Midbrain (tissue), 1 donor: ENCODE measurements around the gene OR13C4.
"Not testable (repeated sequence)": the region's sequence is repeated elsewhere in the genome, so short reads cannot be mapped to it uniquely, and the experiment has no call there.

Experiments used
- DNase-seq: peaks from one replicate; lab custom pipeline; 2025; lab: John Stamatoyannopoulos, UW

The OR13C4 gene

DNA sequence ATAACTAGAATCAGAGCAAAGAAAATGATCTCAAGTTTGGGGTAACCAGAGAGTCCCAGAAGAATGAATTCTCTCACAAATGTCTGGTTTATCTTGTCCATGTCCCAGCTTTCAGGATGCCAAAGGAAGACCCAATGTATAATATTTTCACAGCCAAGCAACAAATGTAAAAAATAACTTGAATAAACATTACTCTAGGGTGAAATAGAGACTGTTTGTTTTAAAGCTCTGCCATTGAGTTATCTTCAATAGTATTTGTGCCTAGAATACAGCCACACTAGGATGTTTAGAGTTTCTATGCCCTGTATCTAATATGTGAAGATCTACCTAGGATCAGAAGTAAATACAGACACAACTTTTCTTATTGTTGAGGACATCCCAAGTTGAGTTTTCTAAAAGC, at the start of gene OR13C4:
OR13C4 (minus strand) TSS at position 101 of the 400 bp plus-strand sequence; CDS start at position 101, 0 bp downstream.
- DNase-seq: no peak

DNA sequence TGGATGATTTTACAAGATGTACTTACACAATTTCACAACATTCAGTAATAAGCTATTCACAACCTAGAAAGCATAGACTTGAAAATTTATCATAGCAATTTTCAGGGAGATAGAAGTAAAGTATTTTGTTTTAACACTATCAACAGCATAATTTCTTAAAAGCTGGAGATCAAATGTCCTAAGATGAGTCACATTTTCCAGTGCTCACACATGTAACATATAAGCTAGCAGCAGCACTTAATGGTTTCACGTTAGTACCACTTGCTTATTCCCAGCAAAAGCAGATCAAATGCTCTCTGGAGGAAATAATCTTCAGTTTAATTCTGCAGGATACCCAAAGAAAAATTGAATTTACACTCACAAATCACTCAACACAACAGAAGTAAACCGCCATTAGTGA, 48.4 kb upstream of the OR13C4 start:
- no peak for DNase-seq

DNA sequence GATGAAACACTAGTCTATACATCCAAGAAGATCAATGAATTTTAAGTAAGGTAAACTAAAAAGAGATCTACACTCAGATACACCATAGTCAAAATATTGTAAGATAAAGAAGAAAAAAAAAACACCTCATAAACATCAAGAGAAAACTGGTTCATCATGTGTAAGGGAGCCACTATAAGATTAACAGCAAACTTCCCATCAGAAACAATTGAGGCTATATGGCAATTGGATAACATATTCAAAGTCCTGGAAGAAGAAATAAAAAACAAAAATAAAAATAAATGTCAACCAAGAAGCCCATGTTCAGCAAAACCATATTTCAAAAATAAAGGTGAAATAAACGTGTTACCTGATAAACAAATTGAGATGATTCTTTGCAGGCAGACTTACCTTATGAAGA, 45.6 kb upstream of the OR13C4 start:
- DNase-seq: no peak

DNA sequence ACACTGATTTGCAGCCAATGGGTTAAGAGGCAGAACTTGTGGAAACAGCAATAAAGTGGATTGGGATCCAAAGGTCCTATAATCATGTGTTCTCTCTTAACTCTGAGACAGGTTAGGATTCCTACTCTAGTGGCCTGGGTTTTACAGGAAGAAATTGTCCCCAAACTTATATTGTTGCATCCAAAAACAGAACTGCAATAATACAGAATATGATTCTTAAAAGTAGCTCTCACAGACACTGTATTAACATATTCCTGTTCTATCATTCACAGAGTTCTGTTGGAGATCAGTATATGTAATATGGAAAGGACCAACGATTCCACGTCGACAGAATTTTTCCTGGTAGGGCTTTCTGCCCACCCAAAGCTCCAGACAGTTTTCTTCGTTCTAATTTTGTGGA, 41.9 kb upstream of the OR13C4 start, which contains the start of gene OR13C8:
OR13C8 (plus strand) TSS at position 301 of the 400 bp plus-strand sequence; CDS start at position 301, 0 bp downstream.
- no peak for DNase-seq

DNA sequence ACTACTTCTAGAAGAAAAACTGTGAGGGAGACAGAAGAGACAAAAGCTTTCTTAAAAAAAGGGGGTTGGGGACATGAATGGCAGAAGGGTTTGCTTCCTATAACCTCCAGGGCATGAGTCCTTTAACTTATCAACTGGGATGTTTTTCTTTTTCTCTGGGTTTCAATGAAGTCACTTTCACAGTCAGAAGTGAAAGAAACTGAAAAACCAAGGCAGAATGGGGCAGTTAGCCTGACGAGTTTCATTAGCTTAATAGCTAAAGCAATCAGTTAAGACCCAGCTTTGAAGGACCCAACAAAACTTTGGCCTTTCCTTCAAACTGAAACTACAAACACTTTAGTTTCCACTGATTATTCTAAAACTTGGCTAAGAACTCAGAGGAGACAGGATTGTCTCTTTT, 37.3 kb upstream of the OR13C4 start:
- DNase-seq: no peak

DNA sequence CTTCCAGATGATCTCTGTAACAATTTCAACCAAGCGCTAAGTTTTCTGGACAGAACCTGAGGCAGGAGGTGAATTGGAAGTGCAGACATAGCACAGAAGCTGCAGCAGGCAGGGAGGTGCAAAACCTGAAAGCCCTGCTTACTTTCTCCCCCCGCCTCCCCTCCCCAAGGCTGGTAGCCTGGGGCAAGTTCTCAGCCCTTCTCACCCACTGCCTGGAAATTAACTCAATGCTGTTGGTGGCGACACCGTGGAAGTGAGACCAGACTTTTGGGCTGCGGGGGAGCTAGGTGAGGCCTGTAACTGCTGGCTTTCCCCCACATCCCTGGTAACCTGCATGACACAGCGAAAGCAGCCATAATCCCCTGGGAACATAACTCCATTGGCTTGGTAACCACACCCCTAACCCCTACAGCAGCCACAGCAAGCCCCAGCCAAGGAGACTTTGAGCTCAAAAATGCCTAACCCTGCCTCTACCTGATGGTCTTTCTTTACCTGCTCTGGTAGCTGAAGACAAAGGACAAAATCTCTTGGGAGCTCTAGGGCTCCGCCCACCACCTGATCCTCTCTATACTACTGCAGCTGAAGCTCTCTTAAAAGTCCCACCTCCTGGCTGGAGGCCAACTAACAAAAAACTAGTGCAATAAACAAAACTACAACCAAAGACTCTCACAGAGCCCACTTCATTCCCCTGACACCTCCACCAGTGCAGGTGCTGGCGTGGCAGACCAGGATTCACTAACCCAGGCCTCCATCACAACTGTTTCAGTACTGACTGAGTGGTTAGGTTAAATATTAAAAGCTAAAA, 30.0 kb upstream of the OR13C4 start:
- no peak for DNase-seq

DNA sequence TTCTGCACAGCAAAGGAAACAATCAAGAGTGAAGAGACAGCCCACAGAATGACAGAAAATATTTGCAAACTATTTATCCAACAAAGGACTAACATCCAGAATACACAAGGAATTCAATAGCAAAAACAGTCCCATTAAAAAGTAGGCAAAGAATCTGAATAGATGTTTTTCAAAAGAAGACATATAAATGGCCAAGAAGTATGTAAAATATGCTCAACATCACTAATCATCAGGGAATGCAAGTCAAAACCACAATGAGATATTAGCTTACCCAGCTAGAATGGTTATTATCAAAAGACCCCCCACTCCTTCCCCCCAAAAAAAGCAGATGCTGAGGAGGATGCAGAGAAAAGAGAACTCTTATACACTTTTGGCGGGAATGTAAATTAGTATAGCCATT, 28.5 kb upstream of the OR13C4 start:
- no peak for DNase-seq

DNA sequence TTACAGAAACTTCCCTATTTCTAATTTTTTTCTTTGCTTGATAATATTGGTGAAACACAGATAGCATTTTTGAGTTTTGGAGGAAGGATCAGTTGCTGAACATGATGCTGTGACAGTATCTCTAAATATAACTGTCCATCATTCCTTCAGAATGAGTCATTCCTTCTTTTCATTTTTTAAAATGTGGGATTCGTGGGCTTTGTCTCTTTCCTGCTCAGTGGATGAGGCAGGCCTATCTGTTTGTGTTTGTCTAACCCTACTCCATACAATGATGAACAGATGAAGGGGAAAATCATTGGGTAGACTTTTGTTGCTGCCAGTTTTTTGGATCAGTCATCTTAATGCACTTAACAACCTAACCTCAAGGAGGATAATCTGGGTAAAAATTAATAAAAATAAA, 26.3 kb upstream of the OR13C4 start:
- DNase-seq: no peak

DNA sequence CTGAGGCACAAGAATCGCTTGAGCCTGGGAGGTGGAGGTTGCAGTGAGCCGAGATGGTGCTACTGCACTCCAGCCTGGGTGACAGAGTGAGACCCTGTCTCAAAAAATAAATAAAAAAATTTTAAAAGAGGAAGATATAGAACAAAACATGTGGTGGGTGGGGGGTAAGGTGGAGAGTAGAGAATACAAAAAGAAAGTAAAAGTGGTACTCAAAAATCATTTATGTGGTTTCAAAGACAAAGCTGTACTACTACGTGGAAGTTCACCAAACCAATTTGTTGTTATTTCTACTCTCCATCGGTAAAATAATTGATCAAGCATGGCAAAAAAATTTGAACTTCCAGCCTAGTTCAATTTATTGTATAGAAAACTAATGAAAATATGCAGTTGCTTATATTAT, 17.6 kb upstream of the OR13C4 start:
- no peak for DNase-seq

DNA sequence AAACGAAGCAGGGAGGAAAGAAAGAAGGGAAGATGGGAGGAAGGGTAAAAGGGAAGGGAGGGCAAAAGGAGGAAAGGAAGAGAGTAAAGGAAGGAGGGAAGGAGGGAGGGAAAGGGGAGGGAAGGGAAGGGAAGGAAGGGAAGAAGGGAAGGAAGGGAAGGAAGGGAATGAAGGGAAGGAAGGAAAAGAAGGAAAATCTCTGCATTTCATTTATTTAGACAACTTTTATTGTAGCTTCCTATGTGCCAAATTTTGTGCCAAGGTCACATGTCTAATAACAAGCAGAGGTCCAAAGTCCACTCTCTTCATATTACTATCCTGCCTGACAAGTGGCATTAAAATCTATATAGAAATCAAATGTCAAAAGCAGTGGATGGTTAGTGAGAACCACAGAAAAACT, 12.3 kb upstream of the OR13C4 start:
- no peak for DNase-seq

DNA sequence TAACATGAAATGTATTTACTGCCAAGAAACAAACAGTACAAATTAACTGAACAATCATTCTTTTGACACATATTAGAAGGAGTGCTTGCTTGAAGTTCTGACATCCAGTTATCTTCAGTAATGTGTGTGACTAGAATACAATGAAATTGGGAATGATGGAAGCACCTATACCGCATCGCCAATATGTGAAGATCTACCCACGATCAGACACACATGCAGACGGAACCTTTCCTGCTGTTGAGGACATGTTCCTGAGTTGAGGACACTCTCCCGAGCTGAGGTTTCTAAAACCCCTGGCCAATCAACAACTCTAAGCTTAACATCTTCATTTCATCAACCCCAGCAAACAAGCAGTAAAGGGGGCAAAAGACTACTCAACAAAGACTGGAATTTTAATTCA, 9.7 kb upstream of the OR13C4 start, which contains the start of gene OR13C3:
OR13C3 (minus strand) TSS at position 101 of the 400 bp plus-strand sequence. CDS start 133 bp downstream, outside the sequence.
- no peak for DNase-seq

DNA sequence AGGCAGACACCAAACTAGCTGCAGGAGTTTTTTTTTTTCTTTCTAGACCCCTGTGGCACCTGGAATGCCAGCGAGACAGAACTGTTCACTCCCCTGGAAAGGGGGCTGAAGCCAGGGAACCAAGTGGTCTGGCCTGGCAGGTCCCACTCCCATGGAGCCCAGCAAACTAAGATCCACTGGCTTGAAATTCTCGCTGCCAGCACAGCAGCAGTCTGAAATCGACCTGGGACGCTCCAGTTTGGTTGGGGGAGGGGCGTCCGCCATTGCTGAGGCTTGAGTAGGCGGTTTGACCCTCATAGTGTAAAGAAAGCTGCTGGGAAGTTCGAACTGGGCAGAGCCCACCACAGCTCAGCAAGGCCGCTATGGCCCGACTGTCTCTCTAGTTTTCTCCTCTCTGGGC, 6.8 kb downstream of the OR13C4 start:
- not testable (repeated sequence) for DNase-seq

DNA sequence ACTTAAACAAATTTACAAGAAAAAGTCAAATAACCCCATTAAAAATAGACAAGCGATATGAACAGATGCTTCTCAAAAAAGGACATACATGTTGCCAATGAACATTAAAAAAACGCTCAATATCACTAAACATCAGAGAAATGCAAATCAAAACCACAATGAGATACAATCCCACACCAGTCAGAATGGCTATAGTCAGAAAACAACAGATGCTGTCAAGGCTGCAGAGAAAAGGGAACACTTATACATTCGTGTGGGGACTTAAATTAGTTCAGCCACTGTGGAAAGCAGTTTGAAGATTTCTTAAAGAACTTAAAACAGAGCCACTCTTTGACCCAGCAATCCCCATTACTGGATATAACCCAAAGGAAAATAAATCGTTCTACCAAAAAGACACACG, 12.1 kb downstream of the OR13C4 start:
- no peak for DNase-seq

DNA sequence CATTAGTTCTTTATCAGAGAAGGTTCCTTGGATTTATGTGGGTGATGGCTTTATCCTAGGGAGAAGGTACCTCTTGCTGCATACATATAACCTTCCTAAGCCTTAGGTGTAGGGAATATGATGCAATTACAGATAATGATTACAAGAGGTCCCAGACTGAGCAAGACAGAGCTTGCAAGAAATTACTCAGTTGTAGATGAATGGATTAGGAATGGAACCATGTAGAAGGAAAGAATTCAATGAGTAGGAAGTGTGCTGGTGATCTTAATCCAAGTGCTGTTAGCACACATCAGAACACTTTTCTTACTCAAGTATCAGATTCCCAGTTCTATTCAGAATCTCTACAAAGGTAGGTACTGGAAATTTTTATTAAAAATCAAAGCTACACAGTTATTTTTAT, 20.4 kb downstream of the OR13C4 start:
- no peak for DNase-seq

DNA sequence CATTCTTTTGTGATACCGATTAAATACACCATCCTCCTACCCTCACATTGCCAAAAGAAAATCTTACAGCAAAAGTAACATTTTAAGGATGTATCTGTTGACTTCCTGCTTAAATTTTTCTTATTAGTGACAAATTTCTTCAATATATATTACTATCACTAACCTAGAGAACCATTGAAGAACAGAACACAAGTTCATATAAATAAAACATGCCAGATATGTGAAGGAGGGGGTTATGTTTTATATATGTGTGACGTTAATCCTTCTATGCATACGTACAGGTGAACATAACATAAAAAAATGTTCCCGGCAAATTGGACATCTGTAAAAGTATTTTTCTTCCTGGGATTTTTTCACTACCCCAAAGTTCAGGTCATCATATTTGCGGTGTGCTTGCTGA, 23.0 kb downstream of the OR13C4 start, which contains the start of gene OR13F1:
OR13F1 (plus strand) TSS at position 301 of the 400 bp plus-strand sequence; CDS start at position 301, 0 bp downstream.
- DNase-seq: no peak

DNA sequence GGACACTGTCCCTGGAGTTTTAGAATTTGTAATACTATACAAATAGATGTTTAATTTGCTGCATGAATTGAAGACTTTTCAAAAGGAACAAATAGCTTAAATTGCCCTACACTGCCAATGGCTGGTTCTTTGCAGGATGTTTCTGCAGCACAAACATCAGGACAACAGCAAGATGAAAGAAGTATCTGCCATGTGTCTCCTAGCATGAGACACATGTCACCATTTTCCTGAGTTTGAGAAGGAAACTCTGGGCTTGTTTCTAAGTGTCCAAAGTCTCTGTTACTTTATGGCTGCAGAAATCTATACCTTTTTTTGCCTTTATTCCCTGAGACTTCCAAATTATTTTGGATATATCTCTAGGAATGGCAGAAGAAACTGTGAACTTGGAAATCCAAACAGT, 23.6 kb downstream of the OR13C4 start:
- DNase-seq: no peak

DNA sequence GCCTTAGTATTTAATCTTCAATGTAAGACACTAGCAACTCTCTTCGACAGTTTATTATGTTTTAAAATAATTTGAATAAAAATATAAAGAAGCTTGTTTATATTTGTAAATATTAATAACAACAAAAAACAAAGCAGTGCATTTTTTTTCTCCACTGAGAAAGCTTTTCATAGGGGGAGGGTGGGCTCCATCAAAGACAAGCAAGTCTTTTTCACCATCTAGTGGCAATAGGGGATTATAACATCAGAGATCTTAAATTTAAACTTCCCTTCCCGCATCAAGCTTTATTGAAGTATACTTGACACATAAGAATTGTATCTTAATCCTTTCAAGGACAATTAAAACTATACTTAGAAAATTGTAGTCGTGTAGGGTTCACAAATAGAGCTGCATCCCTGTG, 32.2 kb downstream of the OR13C4 start:
- no peak for DNase-seq

DNA sequence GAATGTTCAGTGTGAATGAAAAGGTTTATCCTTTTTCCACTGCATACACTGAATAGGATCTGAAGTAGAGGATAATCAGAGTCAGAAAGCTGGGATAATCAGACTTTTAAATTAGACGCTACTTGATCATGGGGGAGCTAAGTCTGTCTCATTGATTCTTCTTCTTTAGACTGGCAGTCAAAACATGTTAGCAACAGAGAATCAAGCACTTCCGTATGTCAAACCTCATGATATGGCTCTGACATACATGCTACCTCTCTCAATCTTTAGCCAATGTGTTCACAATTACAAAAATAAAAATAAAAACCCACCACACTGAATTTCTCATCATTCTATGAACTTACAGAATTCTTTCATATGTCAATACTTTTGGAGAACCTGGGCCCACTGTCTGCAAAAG, 42.0 kb downstream of the OR13C4 start:
- no peak for DNase-seq

DNA sequence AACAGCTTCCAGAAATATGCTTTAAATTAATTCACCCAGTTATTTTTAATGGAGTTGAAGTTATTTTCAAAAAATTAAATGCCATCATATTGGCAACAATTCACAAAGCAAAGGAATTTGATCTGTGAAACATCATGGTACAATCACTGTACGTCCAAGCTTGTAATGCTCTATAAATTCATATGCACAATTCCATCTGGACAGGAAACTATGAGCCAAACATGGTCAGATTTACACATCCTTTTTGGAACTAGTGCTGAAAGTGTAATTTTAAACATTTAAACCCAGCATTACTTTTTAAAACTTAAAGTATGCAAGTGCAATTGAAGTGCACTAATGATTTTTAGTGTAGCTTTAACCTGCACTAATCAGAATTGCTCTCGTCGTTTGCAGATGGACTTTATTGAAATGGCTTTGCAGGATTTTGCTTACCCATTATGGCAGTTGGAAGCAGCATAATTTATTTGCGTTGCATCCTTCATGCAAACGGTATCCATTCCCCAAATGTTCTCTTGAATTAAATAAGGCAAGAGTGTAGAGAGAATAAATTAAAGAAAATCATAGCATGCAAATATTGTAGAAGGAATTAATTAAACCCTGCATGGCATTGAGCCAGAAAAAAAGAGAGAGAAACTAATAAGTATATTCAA, 44.0 kb downstream of the OR13C4 start:
- no peak for DNase-seq
